SK-N-SH treated with all-trans-retinoic acid at 6 μM for 48 hours (cell line): Measurements from ENCODE around the gene DRD3.

Experiments used
- ARNTL ChIP-seq: fragments of 450-650 bp; formaldehyde crosslinking; IDR thresholded peaks from 2 replicates; pipeline ENCODE4 v1.5.0; 2020; ENCODE audit warnings: low read depth, mild to moderate bottlenecking, moderate library complexity, borderline replicate concordance
- ISL1 ChIP-seq: fragments of 250-450 bp; sonication (Bioruptor Pico); IDR thresholded peaks from 2 replicates; pipeline ENCODE4 v2.1.2; 2022; ENCODE audit warnings: mild to moderate bottlenecking, moderate library complexity
- RARB ChIP-seq: fragments of 250-450 bp; sonication (Bioruptor Pico); IDR thresholded peaks from 2 replicates; pipeline ENCODE4 v1.8.0; 2021; ENCODE audit warnings: mild to moderate bottlenecking, moderate library complexity
- SNAI2 ChIP-seq: fragments of 250-450 bp; sonication (Bioruptor Pico); IDR thresholded peaks from 2 replicates; pipeline ENCODE4 v1.5.0; 2020; ENCODE audit warnings: mild to moderate bottlenecking, moderate library complexity
- TCF4 ChIP-seq: fragments of 250-450 bp; sonication (Bioruptor Pico); IDR thresholded peaks from 2 replicates; pipeline ENCODE4 v1.8.0; 2021; ENCODE audit warnings: mild to moderate bottlenecking, moderate library complexity, borderline replicate concordance
- TOX ChIP-seq: fragments of 250-450 bp; sonication (Bioruptor Pico); IDR thresholded peaks from 2 replicates; pipeline ENCODE4 v1.8.0; 2021; ENCODE audit warnings: mild to moderate bottlenecking, moderate library complexity, borderline replicate concordance
- ZFP3 ChIP-seq: fragments of 250-450 bp; sonication (Bioruptor Pico); IDR thresholded peaks from 2 replicates; pipeline ENCODE4 v1.5.0; 2020; ENCODE audit warnings: mild to moderate bottlenecking, moderate library complexity
- ZFP30 ChIP-seq: fragments of 450-650 bp; formaldehyde crosslinking; IDR thresholded peaks from 2 replicates; pipeline ENCODE4 v1.5.0; 2022; ENCODE audit warnings: mild to moderate bottlenecking, moderate library complexity
- ZNF565 ChIP-seq: fragments of 450-650 bp; formaldehyde crosslinking; conservative IDR thresholded peaks from 2 replicates; pipeline ENCODE4 v1.5.0; 2020; ENCODE audit warnings: low read depth, mild to moderate bottlenecking, moderate library complexity
- ZNF70 ChIP-seq: fragments of 450-650 bp; formaldehyde crosslinking; IDR thresholded peaks from 2 replicates; pipeline ENCODE4 v1.5.0; 2020; ENCODE audit warnings: mild to moderate bottlenecking, moderate library complexity
- ZNF8 ChIP-seq: fragments of 450-650 bp; formaldehyde crosslinking; IDR thresholded peaks from 2 replicates; pipeline ENCODE4 v1.5.0; 2020; ENCODE audit warnings: mild to moderate bottlenecking, moderate library complexity
- TF ChIP-seq, protein P1 (sequence below): fragments of 250-450 bp; sonication (Bioruptor Pico); IDR thresholded peaks from 2 replicates; pipeline ENCODE4 v1.5.1; 2021; ENCODE audit warnings: mild to moderate bottlenecking, moderate library complexity

DNA sequence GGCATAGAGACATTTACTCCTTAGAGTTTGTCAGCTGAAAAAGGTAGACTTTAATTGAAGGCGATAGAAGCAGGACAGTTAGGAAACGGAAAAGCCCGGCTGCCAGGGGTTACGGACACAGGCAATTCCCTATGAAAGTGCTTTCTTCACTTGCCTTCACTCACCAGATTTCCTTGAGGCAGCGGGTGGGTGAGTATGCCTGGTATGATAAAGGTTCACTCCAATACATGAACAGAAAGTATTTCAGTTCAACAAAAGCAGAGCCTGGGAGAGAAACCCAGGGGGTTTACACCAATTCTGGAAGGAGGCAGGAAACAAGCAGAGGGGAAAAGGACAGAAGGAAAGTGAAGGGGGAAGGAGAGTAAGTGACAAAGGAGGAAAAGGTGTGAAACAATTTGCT is 68.4 kb downstream of the DRD3 start:
- TF ChIP-seq RARB: no peak
- no peak for TF ChIP-seq SNAI2 (CRISPR knock-in tag)
- no peak for TF ChIP-seq ZFP3 (CRISPR knock-in tag)
- no peak for TF ChIP-seq ISL1 (CRISPR knock-in tag)
- no peak for TF ChIP-seq ZNF70 (CRISPR knock-in tag)
- TF ChIP-seq ZNF565 (CRISPR knock-in tag): no peak
- TF ChIP-seq, protein P1, sequence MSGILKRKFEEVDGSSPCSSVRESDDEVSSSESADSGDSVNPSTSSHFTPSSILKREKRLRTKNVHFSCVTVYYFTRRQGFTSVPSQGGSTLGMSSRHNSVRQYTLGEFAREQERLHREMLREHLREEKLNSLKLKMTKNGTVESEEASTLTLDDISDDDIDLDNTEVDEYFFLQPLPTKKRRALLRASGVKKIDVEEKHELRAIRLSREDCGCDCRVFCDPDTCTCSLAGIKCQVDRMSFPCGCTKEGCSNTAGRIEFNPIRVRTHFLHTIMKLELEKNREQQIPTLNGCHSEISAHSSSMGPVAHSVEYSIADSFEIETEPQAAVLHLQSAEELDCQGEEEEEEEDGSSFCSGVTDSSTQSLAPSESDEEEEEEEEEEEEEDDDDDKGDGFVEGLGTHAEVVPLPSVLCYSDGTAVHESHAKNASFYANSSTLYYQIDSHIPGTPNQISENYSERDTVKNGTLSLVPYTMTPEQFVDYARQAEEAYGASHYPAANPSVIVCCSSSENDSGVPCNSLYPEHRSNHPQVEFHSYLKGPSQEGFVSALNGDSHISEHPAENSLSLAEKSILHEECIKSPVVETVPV: no peak
- TF ChIP-seq TCF4: no peak
- no peak for TF ChIP-seq ZFP30 (CRISPR knock-in tag)
- no peak for TF ChIP-seq ZNF8 (CRISPR knock-in tag)
- TF ChIP-seq TOX (CRISPR knock-in tag): no peak
- no peak for TF ChIP-seq ARNTL (CRISPR knock-in tag)
